Measurements from ENCODE around the gene CEBPE.
"Not testable (repeated sequence)": the region's sequence is repeated elsewhere in the genome, so short reads cannot be mapped to it uniquely, and the experiment has no call there.

CEBPE gene

GRCh38 chr14:23113431-23114119 is 5.5 kb downstream of the CEBPE start:
- H3K4me3 ChIP-seq (ENCODE audit: low read depth, low read length), result no peak overlapping the region
- no peak for DNase-seq (ENCODE audit: low read depth)
- TF ChIP-seq, protein P1, sequence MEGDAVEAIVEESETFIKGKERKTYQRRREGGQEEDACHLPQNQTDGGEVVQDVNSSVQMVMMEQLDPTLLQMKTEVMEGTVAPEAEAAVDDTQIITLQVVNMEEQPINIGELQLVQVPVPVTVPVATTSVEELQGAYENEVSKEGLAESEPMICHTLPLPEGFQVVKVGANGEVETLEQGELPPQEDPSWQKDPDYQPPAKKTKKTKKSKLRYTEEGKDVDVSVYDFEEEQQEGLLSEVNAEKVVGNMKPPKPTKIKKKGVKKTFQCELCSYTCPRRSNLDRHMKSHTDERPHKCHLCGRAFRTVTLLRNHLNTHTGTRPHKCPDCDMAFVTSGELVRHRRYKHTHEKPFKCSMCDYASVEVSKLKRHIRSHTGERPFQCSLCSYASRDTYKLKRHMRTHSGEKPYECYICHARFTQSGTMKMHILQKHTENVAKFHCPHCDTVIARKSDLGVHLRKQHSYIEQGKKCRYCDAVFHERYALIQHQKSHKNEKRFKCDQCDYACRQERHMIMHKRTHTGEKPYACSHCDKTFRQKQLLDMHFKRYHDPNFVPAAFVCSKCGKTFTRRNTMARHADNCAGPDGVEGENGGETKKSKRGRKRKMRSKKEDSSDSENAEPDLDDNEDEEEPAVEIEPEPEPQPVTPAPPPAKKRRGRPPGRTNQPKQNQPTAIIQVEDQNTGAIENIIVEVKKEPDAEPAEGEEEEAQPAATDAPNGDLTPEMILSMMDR (IDR thresholded peaks at IDR 0.05; ENCODE audit: insufficient read depth, low read depth, low read length, missing control alignments), result no peak

- H3K4me3 ChIP-seq (ENCODE audit: low read depth, low read length), result no peak overlapping the region
- DNase-seq (ENCODE audit: low read depth), result no peak
- TF ChIP-seq, protein P1 (IDR thresholded peaks at IDR 0.05; ENCODE audit: insufficient read depth, low read depth, low read length, missing control alignments), result no peak
Measured at GRCh38 chr14:23112359-23113178, 6.5 kb downstream of the CEBPE start.

GRCh38 chr14:23110579-23111365 is 8.3 kb downstream of the CEBPE start:
- no peak for DNase-seq (ENCODE audit: low read depth)
- TF ChIP-seq, protein P1 (IDR thresholded peaks at IDR 0.05; ENCODE audit: insufficient read depth, low read depth, low read length, missing control alignments), result no peak
- H3K4me3 ChIP-seq (ENCODE audit: low read depth, low read length), result no peak overlapping the region

- no peak overlapping the region for H3K4me3 ChIP-seq (ENCODE audit: low read depth, low read length)
- DNase-seq (ENCODE audit: low read depth), result no peak
- TF ChIP-seq, protein P1 (IDR thresholded peaks at IDR 0.05; ENCODE audit: insufficient read depth, low read depth, low read length, missing control alignments), result no peak
Measured at GRCh38 chr14:23109769-23110168, 9.3 kb downstream of the CEBPE start.

GRCh38 chr14:23108169-23108568 is 10.9 kb downstream of the CEBPE start:
- DNase-seq (ENCODE audit: low read depth); H3K4me3 ChIP-seq (ENCODE audit: low read depth, low read length): not testable (repeated sequence)

GRCh38 chr14:23107620-23108019 is 11.4 kb downstream of the CEBPE start:
- H3K4me3 ChIP-seq (ENCODE audit: low read depth, low read length); DNase-seq (ENCODE audit: low read depth): not testable (repeated sequence)

GRCh38 chr14:23106747-23107045 is 12.4 kb downstream of the CEBPE start:
- H3K4me3 ChIP-seq (ENCODE audit: low read depth, low read length), result no peak overlapping the region
- DNase-seq (ENCODE audit: low read depth), result no peak
- TF ChIP-seq, protein P1 (IDR thresholded peaks at IDR 0.05; ENCODE audit: insufficient read depth, low read depth, low read length, missing control alignments), result no peak
